ENCODE results near the gene TCTN3. TPM values are rescaled to one million over a fixed set of nuclear protein-coding genes. Genes with fewer than 3 reads are reported as not detected.

The TCTN3 gene
- total and polyA plus RNA-seq, 2 donors (not counting 3 experiments of a cell fraction or from before 2014, with no cell fraction given), result 40.4 to 52.6 TPM

- intact Hi-C loops (cut with micrococcal nuclease) (no loop called here), dilution Hi-C loops (cut with MboI; ENCODE audit: extremely low pct_ligation_motif_present, low sequenced_read_pairs) (no loop called here)
- Histone ChIP-seq H3K27ac (ENCODE audit: insufficient read depth, low read depth, low read length) (no peak overlapping the region), H3K4me3 (replicated peaks in 1 of 3; ENCODE audit: insufficient read depth in 1 of 3, low read depth in 1 of 3, low read length in 3 of 3) (no peak overlapping the region), H3K9me1 (replicated peaks; ENCODE audit: control insufficient read depth, extremely low read depth, insufficient read depth, low read length) (no peaks in the 10 kb centered on the region), H3K4me2 (ENCODE audit: insufficient read depth, low read length) (no peak overlapping the region), H4K20me1 (replicated peaks; ENCODE audit: control insufficient read depth, extremely low read depth, insufficient read depth, low read length) (no peaks in the 10 kb centered on the region), H3K36me3 (ENCODE audit: control insufficient read depth in 2 of 2, extremely low read depth in 1 of 2, insufficient read depth in 2 of 2, low read length in 2 of 2) (peaks cover 0 to 5% of the 10 kb centered on the region in 2 experiments), H3K9me3 (replicated peaks; ENCODE audit: control insufficient read depth, insufficient read depth, low read length) (no peaks in the 10 kb centered on the region), H3K4me1 (ENCODE audit: control insufficient read depth, extremely low read depth, insufficient read depth, low read length) (no peaks in the 10 kb centered on the region), H2AFZ (ENCODE audit: low read depth, low read length) (no peak overlapping the region), H3K79me2 (ENCODE audit: control insufficient read depth, insufficient read depth, low read length) (no peaks in the 10 kb centered on the region), H3K9ac (replicated peaks; ENCODE audit: extremely low read depth, insufficient read depth, low read length) (no peak overlapping the region), H3K27me3 (ENCODE audit: control insufficient read depth in 2 of 2, insufficient read depth in 2 of 2, low read length in 2 of 2) (no peaks in the 10 kb centered on the region)
- CTCF ChIA-PET, result interaction anchor here (1.2 kb wide), 1 partner anchor 177 kb away, joined by 3 read pairs; no protein-coding TSS in a partner anchor
- BruUV-seq (replicated peaks), result no TSS peak
- TF ChIP-seq MAX (IDR thresholded peaks at IDR 0.05; ENCODE audit: insufficient read depth, insufficient read length) (no peak), GATA2 (IDR thresholded peaks at IDR 0.05; ENCODE audit: insufficient read depth, insufficient read length, low read depth, low read length) (no peak), POLR2A (IDR thresholded peaks at IDR 0.05; ENCODE audit: low read depth, low read length) (no peak), CTCF (IDR thresholded peaks at IDR 0.05; ENCODE audit: extremely low read depth in 1 of 2, insufficient read depth in 1 of 2, low read depth in 1 of 2, low read length in 2 of 2) (no peak), POLR2AphosphoS5 (IDR thresholded peaks at IDR 0.05; ENCODE audit: insufficient read depth, low read depth, low read length) (no peak), FOS (IDR thresholded peaks at IDR 0.05; ENCODE audit: borderline replicate concordance, insufficient read depth, low read length) (no peak), EZH2 (IDR thresholded peaks at IDR 0.05; ENCODE audit: borderline replicate concordance, low read depth, low read length, severe bottlenecking) (no peak), MYC (IDR thresholded peaks at IDR 0.05; ENCODE audit: low read depth, low read length) (no peak), JUN (IDR thresholded peaks at IDR 0.05; ENCODE audit: borderline replicate concordance, insufficient read depth, insufficient read length, low read depth) (no peak)
- FAIRE-seq, result no peak
- POLR2A ChIA-PET, result no interaction called here
- no peak for DNase-seq (ENCODE audit: low read depth, low spot score)
Observed at GRCh38 chr10:95664543-95664942, 29.2 kb downstream of the TCTN3 start.
